ENCODE results near the gene POLR2E.

DNA sequence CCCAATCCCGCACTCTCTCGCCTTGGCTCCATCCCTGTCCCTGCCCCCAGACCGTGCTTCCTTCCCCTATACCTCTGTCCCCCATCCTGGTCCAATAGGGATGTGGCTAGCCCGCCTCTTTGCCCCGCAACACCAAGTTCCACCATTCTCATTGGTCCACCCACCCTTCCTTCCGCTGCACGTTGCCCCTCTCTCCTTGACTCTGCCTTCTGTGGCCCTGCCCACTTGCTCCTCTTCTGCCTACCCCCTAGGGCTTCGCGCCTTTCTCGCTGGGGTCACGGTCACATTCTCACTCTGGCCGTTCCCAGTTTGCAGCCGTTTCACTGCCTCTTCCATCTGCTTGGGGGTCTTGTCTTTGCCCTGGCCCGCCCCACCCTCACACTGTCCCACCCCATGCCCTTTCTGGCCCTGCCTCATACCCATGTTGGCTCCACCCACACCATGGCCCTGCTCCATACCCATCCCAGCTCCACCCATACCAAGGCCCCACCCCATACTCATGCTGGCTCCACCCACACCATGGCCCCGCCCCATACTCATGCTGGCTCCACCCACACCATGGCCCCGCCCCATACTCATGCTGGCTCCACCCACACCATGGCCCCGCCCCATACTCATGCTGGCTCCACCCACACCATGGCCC lies 32.7 kb downstream of the POLR2E start:
- no peak for TF ChIP-seq POLR2A (IDR thresholded peaks at IDR 0.05)
- TF ChIP-seq, protein P1, sequence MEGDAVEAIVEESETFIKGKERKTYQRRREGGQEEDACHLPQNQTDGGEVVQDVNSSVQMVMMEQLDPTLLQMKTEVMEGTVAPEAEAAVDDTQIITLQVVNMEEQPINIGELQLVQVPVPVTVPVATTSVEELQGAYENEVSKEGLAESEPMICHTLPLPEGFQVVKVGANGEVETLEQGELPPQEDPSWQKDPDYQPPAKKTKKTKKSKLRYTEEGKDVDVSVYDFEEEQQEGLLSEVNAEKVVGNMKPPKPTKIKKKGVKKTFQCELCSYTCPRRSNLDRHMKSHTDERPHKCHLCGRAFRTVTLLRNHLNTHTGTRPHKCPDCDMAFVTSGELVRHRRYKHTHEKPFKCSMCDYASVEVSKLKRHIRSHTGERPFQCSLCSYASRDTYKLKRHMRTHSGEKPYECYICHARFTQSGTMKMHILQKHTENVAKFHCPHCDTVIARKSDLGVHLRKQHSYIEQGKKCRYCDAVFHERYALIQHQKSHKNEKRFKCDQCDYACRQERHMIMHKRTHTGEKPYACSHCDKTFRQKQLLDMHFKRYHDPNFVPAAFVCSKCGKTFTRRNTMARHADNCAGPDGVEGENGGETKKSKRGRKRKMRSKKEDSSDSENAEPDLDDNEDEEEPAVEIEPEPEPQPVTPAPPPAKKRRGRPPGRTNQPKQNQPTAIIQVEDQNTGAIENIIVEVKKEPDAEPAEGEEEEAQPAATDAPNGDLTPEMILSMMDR (IDR thresholded peaks at IDR 0.05): no peak
